GM19455 (cell line): ENCODE data around the gene CTSW.

Experiments
- ATAC-seq: cut with Tn5 transposase; IDR thresholded peaks from one replicate; pipeline ENCODE4 v1.9.1; 2021; ENCODE audit not compliant: unreplicated experiment

The CTSW gene

GRCh38 chr11:65866509-65867283 is 12.9 kb upstream of the CTSW start:
- ATAC-seq, result no peak

GRCh38 chr11:65867284-65868071 is 12.2 kb upstream of the CTSW start:
- ATAC-seq, result no peak

GRCh38 chr11:65868076-65868667 is 11.5 kb upstream of the CTSW start:
- ATAC-seq, result no peak

- no peak for ATAC-seq
Observed at GRCh38 chr11:65868907-65869306, 10.7 kb upstream of the CTSW start.

GRCh38 chr11:65869643-65870306 is 9.9 kb upstream of the CTSW start:
- ATAC-seq, result no peak

GRCh38 chr11:65870307-65870658 is 9.4 kb upstream of the CTSW start:
- no peak for ATAC-seq

GRCh38 chr11:65870706-65871681 is 8.6 kb upstream of the CTSW start:
- no peak for ATAC-seq

- no peak for ATAC-seq
Observed at GRCh38 chr11:65871811-65872548, 7.7 kb upstream of the CTSW start.

- ATAC-seq, result no peak
Observed at GRCh38 chr11:65872586-65873317, 6.9 kb upstream of the CTSW start, which contains the start of gene EFEMP2. Gene EFEMP2 (minus strand): TSS chr11:65872800. CDS start chr11:65872354, 446 bp downstream.

- peak; percentile 78 for ATAC-seq
Observed at GRCh38 chr11:65873318-65874156, 6.1 kb upstream of the CTSW start.

- ATAC-seq, result no peak
Observed at GRCh38 chr11:65880027-65880426, 390 bp downstream of the CTSW start.

GRCh38 chr11:65880844-65881421 is 1.3 kb downstream of the CTSW start:
- ATAC-seq, result no peak

GRCh38 chr11:65882120-65883057 is 2.8 kb downstream of the CTSW start:
- no peak for ATAC-seq

- no peak for ATAC-seq
Observed at GRCh38 chr11:65883058-65883761, 3.6 kb downstream of the CTSW start.

GRCh38 chr11:65883786-65884715 is 4.4 kb downstream of the CTSW start:
- ATAC-seq, result no peak
